IMR-90 (cell line): ENCODE measurements around the gene FRYL. TPM values are rescaled to one million over a fixed set of nuclear protein-coding genes. Genes with fewer than 3 reads are reported as not detected.

Experiments
- ATAC-seq: fragments of 200-7000 bp; cut with Tn5 transposase; 2 replicates; pipeline ENCODE4 v1.9.1; 2020; ENCODE audit warnings: low read depth, mild to moderate bottlenecking, moderate library complexity
- BruUV-seq: library from RNA; stranded (reverse); fragments of 400-500 nt; replicated peaks from 2 replicates; lab custom pipeline; 2021; lab: Mats Ljungman, UMichigan
- CTCF ChIA-PET: fragments of 300-600 bp; formaldehyde crosslinking; extraction: SDS; loops from one replicate; lab custom pipeline; 2021; ENCODE audit warnings: antibody characterized with exemption; lab: Yijun Ruan, JAX
- POLR2A ChIA-PET: fragments of 300-600 bp; sonication (Branson Sonifier 250); formaldehyde crosslinking; loops from one replicate; lab custom pipeline; 2022; ENCODE audit warnings: antibody characterized with exemption; ENCODE audit not compliant: unreplicated experiment; lab: Charles Lee
- DNase-seq: peaks from one replicate; pipeline ENCODE4 v3.0.0; 2013
- H2AFZ ChIP-seq: replicated peaks from 2 replicates; pipeline ENCODE3; 2013; ENCODE audit warnings: low read length, mild to moderate bottlenecking; ENCODE audit not compliant: poor library complexity
- H2AK5ac ChIP-seq: 2 replicates; pipeline ENCODE4 v1.6.1; 2013; ENCODE audit warnings: low read depth, low read length, inconsistent platforms
- H2AK9ac ChIP-seq: replicated peaks from 2 replicates; pipeline ENCODE3; 2013; ENCODE audit warnings: mild to moderate bottlenecking, low read depth, low read length, moderate library complexity; ENCODE audit not compliant: poor library complexity
- H2BK120ac ChIP-seq: 2 replicates; pipeline ENCODE4 v1.6.1; 2013; ENCODE audit warnings: low read depth, low read length, inconsistent platforms
- H2BK15ac ChIP-seq: 3 replicates; pipeline ENCODE4 v1.6.1; 2013; ENCODE audit warnings: low read depth, low read length, inconsistent platforms
- H2BK20ac ChIP-seq: 2 replicates; pipeline ENCODE4 v1.6.1; 2013; ENCODE audit warnings: low read depth, mild to moderate bottlenecking, inconsistent platforms, low read length, moderate library complexity
- H2BK5ac ChIP-seq: 2 replicates; pipeline ENCODE4 v1.6.1; 2013; ENCODE audit warnings: mild to moderate bottlenecking, low read depth, low read length, inconsistent platforms; ENCODE audit not compliant: poor library complexity, severe bottlenecking
- H3K14ac ChIP-seq: replicated peaks from 2 replicates; pipeline ENCODE4 v1.6.1; 2013; ENCODE audit warnings: low read depth, low read length, inconsistent platforms
- H3K18ac ChIP-seq: 2 replicates; pipeline ENCODE4 v1.6.1; 2013; ENCODE audit warnings: low read depth, low read length, control low read depth
- H3K23ac ChIP-seq: 2 replicates; pipeline ENCODE4 v1.6.1; 2013; ENCODE audit warnings: low read depth, low read length, inconsistent platforms
- H3K27ac ChIP-seq: 2 replicates; pipeline ENCODE4 v1.5.1; 2013; ENCODE audit warnings: mild to moderate bottlenecking, control low read depth, low read length; ENCODE audit not compliant: insufficient read depth
- H3K27me3 ChIP-seq: 2 replicates; pipeline ENCODE4 v1.6.1; 2013; ENCODE audit warnings: low read length; ENCODE audit not compliant: control insufficient read depth, insufficient read depth
- H3K36me3 ChIP-seq: 2 replicates; pipeline ENCODE4 v1.6.1; 2013; ENCODE audit warnings: low read length, mixed read lengths; ENCODE audit not compliant: control insufficient read depth, insufficient read depth
- H3K4ac ChIP-seq: 2 replicates; pipeline ENCODE4 v1.6.1; 2013; ENCODE audit warnings: low read depth, low read length, inconsistent platforms
- H3K4me1 ChIP-seq: 2 replicates; pipeline ENCODE4 v1.6.1; 2013; ENCODE audit warnings: low read length, mixed read lengths; ENCODE audit not compliant: control insufficient read depth, insufficient read depth
- H3K4me2 ChIP-seq: 2 replicates; pipeline ENCODE4 v1.6.1; 2013; ENCODE audit warnings: low read depth, mild to moderate bottlenecking, control low read depth, low read length, moderate library complexity
- H3K4me3 ChIP-seq: 2 replicates; pipeline ENCODE4 v1.5.1; 2013; ENCODE audit warnings: low read depth, mild to moderate bottlenecking, control low read depth, low read length, moderate library complexity; ENCODE audit not compliant: insufficient read depth
- H3K56ac ChIP-seq: 2 replicates; pipeline ENCODE4 v1.6.1; 2013; ENCODE audit warnings: low read length, inconsistent platforms; ENCODE audit not compliant: insufficient read depth; ENCODE audit errors: extremely low read depth
- H3K79me1 ChIP-seq, 2 experiments: 2 replicates each; pipeline ENCODE4 v1.6.1; 2013; ENCODE audit warnings: low read length in 2 of 2, inconsistent platforms in 1 of 2, low read depth in 1 of 2
- H3K9ac ChIP-seq: 2 replicates; pipeline ENCODE4 v1.6.1; 2013; ENCODE audit warnings: low read depth, low read length, control low read depth
- H3K9me1 ChIP-seq: 2 replicates; pipeline ENCODE4 v1.6.1; 2013; ENCODE audit warnings: low read length, inconsistent platforms; ENCODE audit not compliant: insufficient read depth
- H3K9me3 ChIP-seq: 2 replicates; pipeline ENCODE4 v1.6.1; 2013; ENCODE audit warnings: low read length; ENCODE audit not compliant: control insufficient read depth, insufficient read depth
- H4K20me1 ChIP-seq: 2 replicates; pipeline ENCODE4 v1.6.1; 2013; ENCODE audit warnings: low read length, inconsistent platforms; ENCODE audit not compliant: insufficient read depth
- H4K5ac ChIP-seq: 2 replicates; pipeline ENCODE4 v1.6.1; 2013; ENCODE audit warnings: mild to moderate bottlenecking, low read depth, low read length, control low read depth
- H4K8ac ChIP-seq, 2 experiments: 2 replicates each; pipeline ENCODE4 v1.6.1; 2013; ENCODE audit warnings: low read depth in 2 of 2, low read length in 2 of 2, control low read depth in 1 of 2, inconsistent platforms in 1 of 2
- H4K91ac ChIP-seq: 2 replicates; pipeline ENCODE4 v1.6.1; 2013; ENCODE audit warnings: low read depth, low read length, inconsistent platforms; ENCODE audit not compliant: insufficient read depth
- CEBPB ChIP-seq: IDR thresholded peaks from 2 replicates; pipeline ENCODE4 v1.6.1; 2012; ENCODE audit warnings: low read depth, low read length, improper control_type of control experiment
- MXI1 ChIP-seq: IDR thresholded peaks from 2 replicates; pipeline ENCODE4 v1.6.1; 2012; ENCODE audit warnings: low read depth, mild to moderate bottlenecking, low read length, moderate library complexity, borderline replicate concordance
- WGBS, 2 experiments: methylation state at CpG; one replicate each; pipeline versions ENCODE4 v1.1.5 to v1.1.7; 2013; ENCODE audit warnings: missing lambda C conversion rate in 2 of 2; ENCODE audit not compliant: insufficient read length in 1 of 2; ENCODE audit errors: extremely low coverage in 2 of 2; 5-methylcytosine and 5-hydroxymethylcytosine counted together
- dilution Hi-C: fragments of 300-500 bp; cut with HindIII; formaldehyde crosslinking; loops from one replicate; pipeline ENCODE4 v1.14.3; 2018; ENCODE audit warnings: low sequenced_read_pairs; ENCODE audit not compliant: unreplicated experiment
- in situ Hi-C: fragments of 300-500 bp; cut with MboI; formaldehyde crosslinking; loops from 3 replicates; pipeline ENCODE4 v1.14.3; 2019; ENCODE audit warnings: low sequenced_read_pairs, inconsistent platforms, mixed read lengths
- intact Hi-C: fragments of 100-400 bp; cut with micrococcal nuclease; formaldehyde crosslinking; loops from 2 replicates; pipeline ENCODE4 v1.10.0; 2022
- polyA plus RNA-seq, 3 experiments: library from polyadenylated mRNA; depleted of rRNA; stranded (reverse); fragments of >200 nt; gene quantifications; 2 replicates each; pipeline ENCODE4 v1.2.3, GENCODE V29; 2012; ENCODE audit warnings: low replicate concordance in 1 of 3
- total RNA-seq: library from RNA; depleted of rRNA; stranded (reverse); fragments of >200 nt; gene quantifications from 2 replicates; pipeline ENCODE4 v1.2.3, GENCODE V29; 2012

The FRYL gene
- total and polyA plus RNA-seq, 2 of the 4 experiments (the other 2 are of a cell fraction) = 9.9 to 77.4 TPM

GRCh38 chr4:48635310-48635709 lies 144.8 kb downstream of the FRYL start:
- dilution Hi-C loops = no loop called here
- no TSS peak for BruUV-seq
- WGBS, 2 experiments = no CpG with 5 or more reads among the region's 3 CpGs
- Histone ChIP-seq H2AK9ac (no peak overlapping the region), H2AK5ac (0 out of 2 replicates have a peak overlapping the region, but pooled peaks have one; percentile 47), H3K9ac (no peak overlapping the region), H4K8ac (no peak overlapping the region), H4K5ac (no peak overlapping the region), H2BK120ac (no peak overlapping the region), H3K9me3 (no peaks in the 10 kb centered on the region), H2BK20ac (no peak overlapping the region), H3K18ac (no peak overlapping the region; the same call in 1 of the 2 replicates), H3K4ac (no peak overlapping the region), H3K27me3 (no peaks in the 10 kb centered on the region), H3K4me2 (0 out of 2 replicates have a peak overlapping the region, but pooled peaks have one; percentile 1), H3K14ac (no peak overlapping the region; the same call in 1 of the 2 replicates), H2AFZ (no peak overlapping the region), H3K4me1 (peaks cover 7% of the 10 kb centered on the region), H3K4me3 (no peak overlapping the region), H4K20me1 (peaks cover 4% of the 10 kb centered on the region; the same call in 1 of the 2 replicates), H3K79me1 (peaks cover 21 to 33% of the 10 kb centered on the region in 2 experiments), H2BK15ac (no peak overlapping the region), H2BK5ac (peak overlapping the region; percentile 11), H3K56ac (no peak overlapping the region), H4K91ac (no peak overlapping the region), H3K36me3 (no peaks in the 10 kb centered on the region), H3K9me1 (peaks cover 9% of the 10 kb centered on the region), H3K23ac (0 out of 2 replicates have a peak overlapping the region, but pooled peaks have one; percentile 39), H3K27ac (no peak overlapping the region)
- in situ Hi-C loops = no loop called here
- ChIA-PET POLR2A (no interaction called here), CTCF (no interaction called here)
- no peak for TF ChIP-seq MXI1
- no peak for TF ChIP-seq CEBPB
- ATAC-seq (no peak), DNase-seq (peak; percentile 37)
- intact Hi-C loops = no loop called here
